Smooth muscle cell (in vitro differentiated cells): Measurements from ENCODE around the gene KRT15. TPM values are rescaled to one million over a fixed set of nuclear protein-coding genes. Genes with fewer than 3 reads are reported as not detected.
A peak's percentile ranks its signal among the peaks of the same experiment; 100 is the strongest.
"Not testable (repeated sequence)": the region's sequence is repeated elsewhere in the genome, so short reads cannot be mapped to it uniquely, and the experiment has no call there.

Source experiments
- DNase-seq: peaks from one replicate; lab custom pipeline; 2025; ENCODE audit not compliant: unreplicated experiment; lab: John Stamatoyannopoulos, UW
- H2AFZ ChIP-seq: fragments of 200-600 bp; sonication (generic); 2 replicates; pipeline ENCODE4 v1.6.0; 2016; ENCODE audit warnings: antibody characterized with exemption, low read depth, mild to moderate bottlenecking
- H3F3A ChIP-seq: fragments of 200-600 bp; sonication (generic); 2 replicates; pipeline ENCODE4 v1.6.0; 2017; ENCODE audit warnings: antibody characterized with exemption, low read depth
- H3K27ac ChIP-seq: fragments of 200-600 bp; sonication (generic); 2 replicates; pipeline ENCODE4 v1.5.1; 2016; ENCODE audit warnings: low read depth, mild to moderate bottlenecking
- H3K27me3 ChIP-seq: fragments of 200-600 bp; sonication (generic); 2 replicates; pipeline ENCODE4 v1.6.1; 2016; ENCODE audit warnings: low read depth, mild to moderate bottlenecking
- H3K36me3 ChIP-seq: fragments of 200-600 bp; sonication (generic); 2 replicates; pipeline ENCODE4 v1.5.1; 2016; ENCODE audit warnings: low read depth
- H3K4me1 ChIP-seq: fragments of 200-600 bp; sonication (generic); 2 replicates; pipeline ENCODE4 v1.5.1; 2016; ENCODE audit warnings: low read depth
- H3K4me2 ChIP-seq: fragments of 200-600 bp; sonication (generic); 2 replicates; pipeline ENCODE4 v1.6.0; 2016; ENCODE audit warnings: mild to moderate bottlenecking
- H3K4me3 ChIP-seq: fragments of 200-600 bp; sonication (generic); 2 replicates; pipeline ENCODE4 v1.5.1; 2016; ENCODE audit warnings: mild to moderate bottlenecking
- H3K79me2 ChIP-seq: fragments of 200-600 bp; sonication (generic); 2 replicates; pipeline ENCODE4 v1.6.0; 2016; ENCODE audit warnings: low read depth, mild to moderate bottlenecking
- H3K9ac ChIP-seq: fragments of 200-600 bp; sonication (generic); 2 replicates; pipeline ENCODE4 v1.6.0; 2016; ENCODE audit warnings: low read depth
- H3K9me3 ChIP-seq: fragments of 200-600 bp; sonication (generic); replicated peaks from 2 replicates; pipeline ENCODE4 v1.5.1; 2016; ENCODE audit warnings: low read depth
- H4K20me1 ChIP-seq: fragments of 200-600 bp; sonication (generic); 2 replicates; pipeline ENCODE4 v1.6.0; 2016; ENCODE audit warnings: low read depth
- CTCF ChIP-seq: fragments of 200-600 bp; sonication (generic); IDR thresholded peaks from 2 replicates; pipeline ENCODE4 v1.5.1; 2017; ENCODE audit warnings: borderline replicate concordance, mild to moderate bottlenecking, antibody characterized with exemption; ENCODE audit not compliant: insufficient read depth, poor library complexity, severe bottlenecking
- WGBS: methylation state at CpG from one replicate; pipeline ENCODE4 v1.1.7; 2016; ENCODE audit warnings: low lambda C conversion rate; 5-methylcytosine and 5-hydroxymethylcytosine counted together
- polyA plus RNA-seq: library from polyadenylated mRNA; unstranded; fragments of >200 nt; fragmentation: Nextera tagmentation; extraction: Ambion mirVana; gene quantifications from 2 replicates; pipeline ENCODE4 v1.2.1, GENCODE V29; 2016
- total RNA-seq: library from RNA; depleted of rRNA; stranded (reverse); fragments of >200 nt; gene quantifications from 2 replicates; pipeline ENCODE4 v1.2.3, GENCODE V29; 2014

The KRT15 gene
- total and polyA plus RNA-seq, 2 experiments from 2014 or later: 0.93 to 1.7 TPM

- Histone ChIP-seq H3K4me3 (no peak overlapping the region), H3K4me1 (peaks cover 20% of the 10 kb centered on the region), H3K9ac (no peak overlapping the region), H4K20me1 (no peaks in the 10 kb centered on the region), H3K27me3 (no peaks in the 10 kb centered on the region), H3K4me2 (no peak overlapping the region), H3K79me2 (no peaks in the 10 kb centered on the region), H3F3A (peaks cover 28% of the 10 kb centered on the region), H3K27ac (no peak overlapping the region), H3K36me3 (no peaks in the 10 kb centered on the region), H3K9me3 (no peaks in the 10 kb centered on the region), H2AFZ (no peak overlapping the region)
- DNase-seq: no peak
- no peak for TF ChIP-seq CTCF
- WGBS: 81% methylated on average over 10 of the region's 13 CpGs
Observed at GRCh38 chr17:41545829-41546410, 27.2 kb upstream of the KRT15 start.

- no peak for TF ChIP-seq CTCF
- Histone ChIP-seq H3K4me3 (no peak overlapping the region), H3K4me1 (peaks cover 20% of the 10 kb centered on the region), H4K20me1 (no peaks in the 10 kb centered on the region), H2AFZ (no peak overlapping the region), H3K27me3 (no peaks in the 10 kb centered on the region), H3K27ac (peak overlapping the region; percentile 34), H3F3A (peaks cover 26% of the 10 kb centered on the region), H3K9ac (no peak overlapping the region), H3K9me3 (no peaks in the 10 kb centered on the region), H3K4me2 (peak overlapping the region; percentile 59), H3K79me2 (no peaks in the 10 kb centered on the region), H3K36me3 (no peaks in the 10 kb centered on the region)
- 90% methylated on average over 5 of the region's 5 CpGs for WGBS
- DNase-seq: no peak
Observed at GRCh38 chr17:41544935-41545334, 26.2 kb upstream of the KRT15 start.

- H3K79me2 ChIP-seq: no peaks in the 10 kb centered on the region
- no peaks in the 10 kb centered on the region for H3K27me3 ChIP-seq
- WGBS: 11% methylated on average over 5 of the region's 5 CpGs
- peak overlapping the region; percentile 59 for H3K4me2 ChIP-seq
- no peak overlapping the region for H3K9ac ChIP-seq
- H3K36me3 ChIP-seq: no peaks in the 10 kb centered on the region
- H3K27ac ChIP-seq: peak overlapping the region; percentile 34
- no peak for TF ChIP-seq CTCF
- peak overlapping the region; percentile 66 for H2AFZ ChIP-seq
- no peaks in the 10 kb centered on the region for H3K9me3 ChIP-seq
- no peak for DNase-seq
- H3F3A ChIP-seq: peaks cover 22% of the 10 kb centered on the region
- no peak overlapping the region for H3K4me3 ChIP-seq
- no peaks in the 10 kb centered on the region for H4K20me1 ChIP-seq
- H3K4me1 ChIP-seq: peaks cover 20% of the 10 kb centered on the region
Observed at GRCh38 chr17:41544491-41544892, 25.8 kb upstream of the KRT15 start.

- 84% methylated on average over 10 of the region's 10 CpGs for WGBS
- not testable (repeated sequence) for H3K27me3 ChIP-seq, H2AFZ ChIP-seq, DNase-seq, H3K36me3 ChIP-seq, H3K9me3 ChIP-seq, H3K9ac ChIP-seq, H4K20me1 ChIP-seq, H3K27ac ChIP-seq, H3K79me2 ChIP-seq, H3K4me2 ChIP-seq, H3K4me3 ChIP-seq
- H3K4me1 ChIP-seq: peaks cover 28% of the 10 kb centered on the region
- H3F3A ChIP-seq: peaks cover 10% of the 10 kb centered on the region
Observed at GRCh38 chr17:41542786-41543185, 24.1 kb upstream of the KRT15 start.
